Sigmoid colon (tissue), 7 donors: ENCODE measurements around the gene CTBS. TPM values are rescaled to one million over a fixed set of nuclear protein-coding genes. Genes with fewer than 3 reads are reported as not detected.
A peak's percentile ranks its signal among the peaks of the same experiment; 100 is the strongest.

Experiments
- DNase-seq: peaks from one replicate; pipeline ENCODE4 v3.0.0-alpha.2; 2019
- H3K27ac ChIP-seq, 4 donors: fragments of 200-600 bp; sonication (generic); one replicate each; pipeline ENCODE4 v1.5.1; 2016 to 2019; ENCODE audit warnings: mild to moderate bottlenecking in 1 of 4
- H3K27me3 ChIP-seq, 3 donors: fragments of 200-600 bp; sonication (generic); one replicate each; pipeline ENCODE4 v1.5.1; 2019; ENCODE audit warnings: mild to moderate bottlenecking in 1 of 3
- H3K36me3 ChIP-seq, 4 donors: fragments of 200-600 bp; sonication (generic); one replicate each; pipeline ENCODE4 v1.5.1; 2016 to 2019
- H3K4me1 ChIP-seq, 4 donors: fragments of 200-600 bp; sonication (generic); one replicate each; pipeline ENCODE4 v1.5.1; 2017 to 2019
- H3K4me3 ChIP-seq, 4 donors: fragments of 200-600 bp; sonication (generic); one replicate each; pipeline ENCODE4 v1.5.1; 2017 to 2019; ENCODE audit warnings: mild to moderate bottlenecking in 2 of 4, moderate library complexity in 1 of 4
- H3K9me3 ChIP-seq, 4 donors: fragments of 200-600 bp in 3 of 4; sonication (generic) in 3 of 4; one replicate each; pipeline versions ENCODE4 v1.5.1 to v1.6.1; 2013 to 2019
- EP300 ChIP-seq, 4 donors: sonication (generic); formaldehyde crosslinking; IDR thresholded peaks; one replicate each; pipeline ENCODE4 v1.6.1; 2017; ENCODE audit warnings: antibody characterized with exemption in 4 of 4
- POLR2A ChIP-seq, 2 donors: fragments of 450-650 bp; IDR thresholded peaks; one replicate each; pipeline ENCODE4 v1.6.1; 2016; ENCODE audit warnings: antibody characterized with exemption in 2 of 2, mild to moderate bottlenecking in 2 of 2, moderate library complexity in 2 of 2
- POLR2AphosphoS5 ChIP-seq, 4 donors: sonication (generic); formaldehyde crosslinking; IDR thresholded peaks; one replicate each; pipeline ENCODE4 v1.6.1; 2017; ENCODE audit warnings: antibody characterized with exemption in 4 of 4
- WGBS, 2 donors: extraction: QIAGEN DNeasy Blood & Tissue Kit; methylation state at CpG; one replicate each; pipeline ENCODE4 v1.1.7; 2013; 5-methylcytosine and 5-hydroxymethylcytosine counted together
- intact Hi-C: fragments of 100-400 bp; cut with DNase I; formaldehyde crosslinking; loops from one replicate; pipeline ENCODE4 v1.15.1; 2023
- polyA plus RNA-seq, 3 donors: library from polyadenylated mRNA; stranded (reverse); fragments of 200-250 nt; gene quantifications; one replicate each; pipeline ENCODE4 v1.2.3, GENCODE V29; 2013
- total RNA-seq, 4 donors: library from RNA; depleted of rRNA; stranded (reverse); fragments of >200 nt; gene quantifications; one replicate each; pipeline ENCODE4 v1.1.0, GENCODE V29; 2016
- TF ChIP-seq, protein P1 (sequence below), 4 experiments: fragments of 450-650 bp in 3 of 4; fragments of 200-600 bp in 1 of 4; IDR thresholded peaks; one replicate each; pipeline ENCODE4 v1.5.1; 2016 to 2019; ENCODE audit warnings: antibody characterized with exemption in 4 of 4, mild to moderate bottlenecking in 3 of 4, moderate library complexity in 2 of 4
- donor health status: healthy with polysubstance abuse.
- donor health status: Bipolar disorder and iron deficiency.
- donor health status: healthy.

Gene CTBS
- total and polyA plus RNA-seq, 7 donors = 8.3 to 20.1 (median 12.6) TPM

DNA sequence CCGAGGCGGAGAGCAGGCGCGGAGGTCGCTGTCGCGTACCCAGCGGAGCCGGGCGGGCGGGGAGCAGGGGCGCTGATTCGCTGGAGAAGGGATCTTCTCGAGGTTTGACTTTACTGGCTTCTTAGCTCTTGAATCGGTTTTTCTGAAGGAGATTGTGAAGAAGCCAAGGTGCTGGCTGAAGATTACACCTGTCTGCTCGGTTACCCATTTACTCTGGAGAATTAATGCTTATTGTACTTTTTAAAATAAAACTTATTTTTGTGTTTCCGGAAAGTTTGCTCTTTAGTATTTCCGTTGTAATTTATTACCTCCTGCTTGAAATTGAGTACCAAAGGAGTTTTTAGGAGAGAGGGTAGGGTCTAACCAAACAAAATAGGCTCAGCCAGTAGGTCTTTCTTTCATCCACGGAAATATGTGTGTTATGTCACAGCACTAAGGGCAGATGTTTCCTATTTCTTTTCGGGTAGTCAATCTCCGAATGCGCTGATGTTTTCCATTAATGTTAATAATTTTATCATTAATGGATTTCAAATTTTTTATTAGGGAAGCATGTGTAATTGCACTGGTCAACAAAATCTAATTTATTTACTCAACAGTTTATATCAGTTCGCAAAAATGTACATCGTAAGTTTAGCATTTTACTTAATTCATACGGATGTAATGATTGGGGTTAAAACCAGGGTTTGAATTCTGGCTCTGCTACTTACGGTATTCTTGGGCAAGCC is 67.3 kb downstream of the CTBS start:
- TF ChIP-seq EP300 (IDR thresholded peaks at IDR 0.05) (no peak), POLR2AphosphoS5 (IDR thresholded peaks at IDR 0.05) (no peak), POLR2A (IDR thresholded peaks at IDR 0.05) (no peak)
- TF ChIP-seq, protein P1, sequence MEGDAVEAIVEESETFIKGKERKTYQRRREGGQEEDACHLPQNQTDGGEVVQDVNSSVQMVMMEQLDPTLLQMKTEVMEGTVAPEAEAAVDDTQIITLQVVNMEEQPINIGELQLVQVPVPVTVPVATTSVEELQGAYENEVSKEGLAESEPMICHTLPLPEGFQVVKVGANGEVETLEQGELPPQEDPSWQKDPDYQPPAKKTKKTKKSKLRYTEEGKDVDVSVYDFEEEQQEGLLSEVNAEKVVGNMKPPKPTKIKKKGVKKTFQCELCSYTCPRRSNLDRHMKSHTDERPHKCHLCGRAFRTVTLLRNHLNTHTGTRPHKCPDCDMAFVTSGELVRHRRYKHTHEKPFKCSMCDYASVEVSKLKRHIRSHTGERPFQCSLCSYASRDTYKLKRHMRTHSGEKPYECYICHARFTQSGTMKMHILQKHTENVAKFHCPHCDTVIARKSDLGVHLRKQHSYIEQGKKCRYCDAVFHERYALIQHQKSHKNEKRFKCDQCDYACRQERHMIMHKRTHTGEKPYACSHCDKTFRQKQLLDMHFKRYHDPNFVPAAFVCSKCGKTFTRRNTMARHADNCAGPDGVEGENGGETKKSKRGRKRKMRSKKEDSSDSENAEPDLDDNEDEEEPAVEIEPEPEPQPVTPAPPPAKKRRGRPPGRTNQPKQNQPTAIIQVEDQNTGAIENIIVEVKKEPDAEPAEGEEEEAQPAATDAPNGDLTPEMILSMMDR (IDR thresholded peaks at IDR 0.05) = no peak
- Histone ChIP-seq H3K36me3 (no peaks in the 10 kb centered on the region), H3K9me3 (no peaks in the 10 kb centered on the region), H3K27me3 (no peaks in the 10 kb centered on the region), H3K4me1 (peaks cover 0 to 44% (median 32%) of the 10 kb centered on the region in 4 donors), H3K27ac (peak overlapping the region; percentile 92 to 97 (median 96)), H3K4me3 (peak overlapping the region; percentile 71 to 79 (median 78))
- 5 to 8% methylated on average over 26 of the region's 26 CpGs for WGBS, 2 donors
- no peak for DNase-seq
- intact Hi-C loops = loop anchor here (2.0 kb wide), 3 partner anchors 34 to 184 kb away; partner anchors contain the start of genes CTBS and SSX2IP

DNA sequence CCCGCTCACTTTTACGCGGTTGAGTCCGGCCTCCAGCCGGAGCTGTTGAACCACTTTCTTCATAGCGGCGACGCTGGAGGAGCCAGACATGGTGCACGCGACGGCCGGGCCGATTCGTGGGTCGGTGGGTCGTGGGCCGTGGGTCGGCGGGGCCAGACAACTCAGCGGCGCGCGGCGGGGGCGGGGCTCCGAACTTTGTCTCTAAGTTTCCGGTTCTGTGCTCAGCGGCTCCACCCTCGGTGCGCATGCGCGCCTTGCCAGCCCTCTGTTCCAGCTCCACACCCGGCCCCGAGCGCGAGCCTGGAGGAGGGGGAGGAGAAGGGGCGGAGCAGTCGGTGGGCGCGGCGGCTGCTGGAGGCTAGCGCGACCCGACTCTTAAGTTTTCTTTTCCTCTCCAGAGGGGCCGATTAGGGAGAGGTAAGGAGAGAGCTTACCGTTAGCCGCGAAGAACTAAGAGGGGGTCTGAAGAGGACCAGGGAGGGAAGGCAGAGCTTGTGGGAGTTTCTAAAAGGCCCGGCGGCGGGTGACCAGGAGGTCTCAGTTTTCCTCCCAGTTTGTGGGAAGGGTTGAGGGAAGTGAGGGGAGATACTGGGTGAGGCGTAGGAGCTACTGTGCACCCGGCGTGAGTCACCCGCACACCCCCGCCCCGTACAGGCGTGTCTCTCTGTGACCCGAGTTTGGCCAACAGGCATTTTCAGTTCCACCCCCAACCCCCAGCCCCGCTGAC is 68.1 kb downstream of the CTBS start, which contains the start of the genes GNG5 and SPATA1:
Gene GNG5, minus strand, starts transcription at position 580 of the 727 bp plus-strand sequence. Its CDS starts 490 bp downstream, at position 90.
Gene SPATA1, plus strand, starts transcription at position 385 of the 727 bp plus-strand sequence. CDS start 9,974 bp downstream, outside the sequence.
- TF ChIP-seq EP300 (IDR thresholded peaks at IDR 0.05) (no peak), POLR2A (IDR thresholded peaks at IDR 0.05) (peak; percentile 76 to 80), POLR2AphosphoS5 (IDR thresholded peaks at IDR 0.05) (peak; percentile 83 to 92 (median 91))
- peaks cover 0 to 50% (median 34%) of the 10 kb centered on the region in 4 donors for H3K4me1 ChIP-seq
- peak within 1 kb of the TSS; percentile 92 to 97 (median 96) for H3K27ac ChIP-seq
- H3K4me3 ChIP-seq = peak within 1 kb of the TSS; percentile 71 to 79 (median 78)
- H3K27me3 ChIP-seq = no peaks in the 10 kb centered on the region
- peaks cover 0 to 6% (median 0%) of the 10 kb centered on the region in 4 donors for H3K36me3 ChIP-seq
- peak; percentile 99 for DNase-seq
- H3K9me3 ChIP-seq = no peaks in the 10 kb centered on the region
- intact Hi-C loops = loop anchor here (2.0 kb wide), 3 partner anchors 35 to 185 kb away; partner anchors contain the start of genes CTBS and SSX2IP
- whole genome bisulfite sequencing, 2 donors = 0 to 1% methylated on average over 60 of the region's 60 CpGs

DNA sequence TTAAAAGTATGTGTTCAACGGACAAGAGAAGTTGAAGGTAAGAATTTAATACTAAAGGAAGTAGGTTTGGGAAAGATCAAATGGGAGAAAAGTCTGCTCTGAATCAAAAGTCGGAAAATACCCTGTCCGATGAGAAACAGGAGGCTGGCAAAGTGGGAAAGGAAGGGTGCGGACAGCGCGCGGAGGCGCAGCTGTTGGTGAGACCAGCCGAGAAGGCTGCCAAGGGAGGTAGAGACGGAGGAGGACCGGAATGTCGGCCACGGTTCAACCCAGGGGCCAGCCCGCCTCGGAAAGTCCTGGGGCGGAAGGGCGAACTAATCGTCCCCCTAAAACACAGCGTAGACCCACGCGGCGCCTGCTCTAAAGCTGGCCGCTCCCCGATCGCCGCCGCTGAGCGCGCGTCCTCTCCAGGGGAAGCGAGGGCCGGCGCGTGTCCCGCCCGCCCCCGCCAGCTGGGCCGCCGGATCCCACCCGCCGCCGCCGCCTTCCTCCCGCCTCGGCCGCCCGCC is 68.7 kb downstream of the CTBS start:
- TF ChIP-seq POLR2AphosphoS5 (IDR thresholded peaks at IDR 0.05) (peak; percentile 2 to 41 (median 4)), POLR2A (IDR thresholded peaks at IDR 0.05) (no peak)
- intact Hi-C loops = loop anchor here (1.0 to 2.0 kb wide), 5 partner anchors 27 to 185 kb away; partner anchors contain the start of genes CTBS, RPF1 and SSX2IP

DNA sequence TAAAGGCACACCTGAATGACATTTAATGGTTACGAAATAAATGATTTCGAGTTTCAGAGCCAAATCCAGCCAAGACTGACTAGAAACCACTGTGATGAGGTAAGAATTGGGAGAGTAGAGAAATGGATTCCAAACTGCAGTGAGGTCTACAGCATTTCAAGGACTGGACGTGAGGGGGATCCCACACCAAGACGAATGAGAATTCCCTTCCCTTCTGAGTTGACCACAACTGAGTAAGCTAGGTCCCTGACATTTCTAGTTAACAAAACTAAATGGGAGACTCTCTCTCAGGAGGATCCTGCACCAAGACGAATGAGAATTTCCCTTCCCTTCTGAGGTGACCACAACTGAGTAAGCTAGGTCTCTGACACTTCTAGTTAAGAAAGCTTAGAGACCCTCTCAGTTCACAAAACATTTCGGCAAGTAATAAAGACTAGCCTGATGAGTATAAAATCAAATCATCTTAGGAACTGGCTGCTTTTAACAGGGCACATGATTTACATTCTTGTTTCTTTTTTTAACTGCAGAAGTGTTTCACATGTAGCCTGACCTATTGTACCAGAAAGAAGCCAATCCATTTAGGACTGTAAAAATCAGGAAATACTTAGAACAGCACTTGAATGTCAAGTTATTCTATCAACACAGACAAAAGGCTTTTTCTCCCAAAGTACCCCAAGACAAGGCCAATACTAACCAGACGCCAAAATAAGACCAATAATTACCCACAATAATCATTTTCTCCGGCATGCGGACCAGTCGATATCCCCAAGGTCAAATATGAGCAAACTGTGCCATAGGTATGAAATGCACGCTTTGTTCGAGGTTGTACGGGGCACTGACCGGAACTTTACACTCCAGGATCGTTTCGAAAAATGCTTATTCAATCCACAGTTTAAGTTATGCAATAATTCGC is 69.4 kb downstream of the CTBS start:
- peak overlapping the region; percentile 92 to 97 (median 96) for H3K27ac ChIP-seq
- no peaks in the 10 kb centered on the region for H3K9me3 ChIP-seq
- no peak for DNase-seq
- intact Hi-C loops = loop anchor here (1.0 to 2.0 kb wide), 2 partner anchors 26 to 99 kb away; partner anchors contain the start of gene RPF1
- 3 to 8% methylated on average over 17 of the region's 17 CpGs for WGBS, 2 donors
- H3K4me1 ChIP-seq = peaks cover 0 to 63% (median 41%) of the 10 kb centered on the region in 4 donors
- peaks cover 0 to 20% (median 0%) of the 10 kb centered on the region in 4 donors for H3K36me3 ChIP-seq
- peak overlapping the region; percentile 71 to 79 (median 78) for H3K4me3 ChIP-seq
- no peaks in the 10 kb centered on the region for H3K27me3 ChIP-seq
- no peak for TF ChIP-seq POLR2A (IDR thresholded peaks at IDR 0.05)
- TF ChIP-seq EP300 (IDR thresholded peaks at IDR 0.05) = no peak
- no peak for TF ChIP-seq POLR2AphosphoS5 (IDR thresholded peaks at IDR 0.05)
- TF ChIP-seq, protein P1 (IDR thresholded peaks at IDR 0.05) = no peak

More for the DNA sequence above, 68.7 kb downstream of the CTBS start:
- Histone ChIP-seq H3K27ac (peak overlapping the region; percentile 92 to 97 (median 96)), H3K4me1 (peaks cover 0 to 56% (median 38%) of the 10 kb centered on the region in 4 donors), H3K27me3 (no peaks in the 10 kb centered on the region), H3K9me3 (no peaks in the 10 kb centered on the region), H3K4me3 (peak overlapping the region; percentile 71 to 79 (median 78)), H3K36me3 (peaks cover 0 to 13% (median 0%) of the 10 kb centered on the region in 4 donors)
- WGBS, 2 donors = 0% methylated on average over 47 of the region's 47 CpGs
- peak; percentile 85 for DNase-seq
